Measurements from ENCODE around the gene ABLIM2.
A peak's percentile ranks its signal among the peaks of the same experiment; 100 is the strongest.
"Not testable (repeated sequence)": the region's sequence is repeated elsewhere in the genome, so short reads cannot be mapped to it uniquely, and the experiment has no call there.

The ABLIM2 gene

DNA sequence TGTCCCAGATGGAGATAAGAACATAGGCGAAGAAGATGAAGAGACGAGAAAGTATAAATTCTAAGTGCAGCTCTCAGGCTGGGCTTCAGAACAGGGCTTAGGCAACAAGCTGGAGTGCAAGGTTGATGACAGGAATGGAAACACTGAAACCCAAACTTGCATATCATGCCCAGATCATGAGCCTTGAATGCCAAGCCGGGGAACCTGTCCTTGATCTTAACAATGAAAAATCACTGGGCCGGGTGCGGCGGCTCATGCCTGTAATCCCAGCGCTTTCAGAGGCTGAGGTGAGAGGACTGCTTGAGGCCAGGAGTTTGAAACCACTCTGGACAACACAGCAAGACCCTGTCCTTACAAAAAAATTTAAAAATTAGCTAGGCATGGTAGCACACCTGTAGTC, 236.1 kb downstream of the ABLIM2 start:
- no peak overlapping the region for H3K9ac ChIP-seq (ENCODE audit: low read length)
- H4K8ac ChIP-seq (ENCODE audit: low read depth, low read length): no peak overlapping the region
- peaks cover 19% of the 10 kb centered on the region for H3K79me1 ChIP-seq (ENCODE audit: low read length)
- no peak overlapping the region for H2BK5ac ChIP-seq (ENCODE audit: low read length)
- H4K5ac ChIP-seq (ENCODE audit: low read length): no peak overlapping the region
- peaks cover 3% of the 10 kb centered on the region for H3K4me1 ChIP-seq (ENCODE audit: control insufficient read depth, low read depth, low read length)
- H3K27ac ChIP-seq (ENCODE audit: low read depth, low read length): no peak overlapping the region
- DNase-seq: no peak
- H3K4me3 ChIP-seq (ENCODE audit: low read length): no peak overlapping the region
- H3K56ac ChIP-seq (ENCODE audit: low read length): no peak overlapping the region
- H2BK120ac ChIP-seq (ENCODE audit: low read depth, low read length): no peak overlapping the region
- peaks cover 2% of the 10 kb centered on the region for H3K36me3 ChIP-seq (ENCODE audit: control insufficient read depth, insufficient read depth, low read length)
- peaks cover 59% of the 10 kb centered on the region for H3K79me2 ChIP-seq (ENCODE audit: control insufficient read depth, insufficient read depth, low read length)
- H3K4ac ChIP-seq (ENCODE audit: low read depth, low read length): no peak overlapping the region
- H3K4me2 ChIP-seq (ENCODE audit: low read length): no peak overlapping the region
- H2AK5ac ChIP-seq (ENCODE audit: low read length): no peak overlapping the region
- no peak overlapping the region for H3K23ac ChIP-seq (ENCODE audit: low read length)
- H3K27me3 ChIP-seq (ENCODE audit: insufficient read depth, low read length, poor library complexity): no peaks in the 10 kb centered on the region
- no peak overlapping the region for H3K18ac ChIP-seq (ENCODE audit: low read length)
- H2BK15ac ChIP-seq (replicated peaks; ENCODE audit: low read depth): no peak overlapping the region
- WGBS (ENCODE audit: extremely low coverage, insufficient coverage, low lambda C conversion rate): no CpG with 5 or more reads among the region's 7 CpGs

DNA sequence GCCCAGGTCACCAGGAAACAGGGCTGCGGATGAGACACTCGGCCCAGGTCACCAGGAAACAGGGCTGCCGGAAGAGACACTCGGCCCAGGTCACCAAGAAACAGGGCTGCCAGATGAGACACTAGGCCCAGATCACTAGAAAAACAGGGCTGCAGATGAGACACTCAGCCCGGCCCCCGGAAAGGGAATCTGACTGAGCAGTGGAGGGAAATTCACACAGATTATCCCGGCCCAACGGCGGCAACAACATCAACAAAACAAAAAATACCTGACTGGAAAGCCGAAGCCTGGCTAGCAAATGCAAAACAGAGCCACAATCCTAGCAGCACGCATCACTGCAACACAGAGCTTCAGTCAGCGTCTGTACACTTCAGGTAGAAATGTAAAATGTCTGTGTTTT, 239.6 kb downstream of the ABLIM2 start:
- no peaks in the 10 kb centered on the region for H3K27me3 ChIP-seq (ENCODE audit: insufficient read depth, low read length, poor library complexity)
- H2BK15ac ChIP-seq (replicated peaks; ENCODE audit: low read depth): no peak overlapping the region
- no peak overlapping the region for H3K56ac ChIP-seq (ENCODE audit: low read length)
- H3K79me1 ChIP-seq (ENCODE audit: low read length): peaks cover 28% of the 10 kb centered on the region
- H3K27ac ChIP-seq (ENCODE audit: low read depth, low read length): no peak overlapping the region
- peaks cover 56% of the 10 kb centered on the region for H3K79me2 ChIP-seq (ENCODE audit: control insufficient read depth, insufficient read depth, low read length)
- no peak overlapping the region for H4K8ac ChIP-seq (ENCODE audit: low read depth, low read length)
- no peak overlapping the region for H4K5ac ChIP-seq (ENCODE audit: low read length)
- peaks cover 11% of the 10 kb centered on the region for H3K4me1 ChIP-seq (ENCODE audit: control insufficient read depth, low read depth, low read length)
- H3K4ac ChIP-seq (ENCODE audit: low read depth, low read length): no peak overlapping the region
- H3K23ac ChIP-seq (ENCODE audit: low read length): no peak overlapping the region
- H2BK5ac ChIP-seq (ENCODE audit: low read length): no peak overlapping the region
- no peak overlapping the region for H3K9ac ChIP-seq (ENCODE audit: low read length)
- H3K4me3 ChIP-seq (ENCODE audit: low read length): no peak overlapping the region
- WGBS (ENCODE audit: extremely low coverage, insufficient coverage, low lambda C conversion rate): no CpG with 5 or more reads among the region's 12 CpGs
- no peak overlapping the region for H2BK120ac ChIP-seq (ENCODE audit: low read depth, low read length)
- H3K4me2 ChIP-seq (ENCODE audit: low read length): no peak overlapping the region
- H2AK5ac ChIP-seq (ENCODE audit: low read length): no peak overlapping the region
- no peak for DNase-seq
- peaks cover 2% of the 10 kb centered on the region for H3K36me3 ChIP-seq (ENCODE audit: control insufficient read depth, insufficient read depth, low read length)
- peak overlapping the region; percentile 12 for H3K18ac ChIP-seq (ENCODE audit: low read length)

DNA sequence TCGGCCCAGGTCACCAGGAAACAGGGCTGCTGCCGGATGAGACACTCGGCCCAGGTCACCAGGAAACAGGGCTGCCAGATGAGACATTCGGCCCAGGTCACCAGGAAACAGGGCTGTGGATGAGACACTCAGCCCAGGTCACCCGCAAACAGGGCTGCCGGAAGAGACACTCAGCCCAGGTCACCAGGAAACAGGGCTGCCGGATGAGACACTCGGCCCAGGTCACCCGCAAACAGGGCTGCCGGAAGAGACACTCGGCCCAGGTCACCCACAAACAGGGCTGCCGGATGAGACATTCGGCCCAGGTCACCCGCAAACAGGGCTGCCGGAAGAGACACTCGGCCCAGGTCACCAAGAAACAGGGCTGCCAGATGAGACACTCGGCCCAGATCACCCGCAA, 240.4 kb downstream of the ABLIM2 start:
- H3K18ac ChIP-seq (ENCODE audit: low read length); H2BK15ac ChIP-seq (replicated peaks; ENCODE audit: low read depth); H4K8ac ChIP-seq (ENCODE audit: low read depth, low read length); H2BK120ac ChIP-seq (ENCODE audit: low read depth, low read length); H3K4ac ChIP-seq (ENCODE audit: low read depth, low read length); H2AK5ac ChIP-seq (ENCODE audit: low read length); H3K56ac ChIP-seq (ENCODE audit: low read length); DNase-seq; H3K9ac ChIP-seq (ENCODE audit: low read length); H3K4me2 ChIP-seq (ENCODE audit: low read length); H3K27me3 ChIP-seq (ENCODE audit: insufficient read depth, low read length, poor library complexity); H3K4me3 ChIP-seq (ENCODE audit: low read length); H2BK5ac ChIP-seq (ENCODE audit: low read length); H3K23ac ChIP-seq (ENCODE audit: low read length); H3K27ac ChIP-seq (ENCODE audit: low read depth, low read length); H4K5ac ChIP-seq (ENCODE audit: low read length); H3K36me3 ChIP-seq (ENCODE audit: control insufficient read depth, insufficient read depth, low read length): not testable (repeated sequence)
- WGBS (ENCODE audit: extremely low coverage, insufficient coverage, low lambda C conversion rate): no CpG with 5 or more reads among the region's 18 CpGs
- H3K79me2 ChIP-seq (ENCODE audit: control insufficient read depth, insufficient read depth, low read length): peaks cover 52% of the 10 kb centered on the region
- peaks cover 28% of the 10 kb centered on the region for H3K79me1 ChIP-seq (ENCODE audit: low read length)
- peaks cover 11% of the 10 kb centered on the region for H3K4me1 ChIP-seq (ENCODE audit: control insufficient read depth, low read depth, low read length)

DNA sequence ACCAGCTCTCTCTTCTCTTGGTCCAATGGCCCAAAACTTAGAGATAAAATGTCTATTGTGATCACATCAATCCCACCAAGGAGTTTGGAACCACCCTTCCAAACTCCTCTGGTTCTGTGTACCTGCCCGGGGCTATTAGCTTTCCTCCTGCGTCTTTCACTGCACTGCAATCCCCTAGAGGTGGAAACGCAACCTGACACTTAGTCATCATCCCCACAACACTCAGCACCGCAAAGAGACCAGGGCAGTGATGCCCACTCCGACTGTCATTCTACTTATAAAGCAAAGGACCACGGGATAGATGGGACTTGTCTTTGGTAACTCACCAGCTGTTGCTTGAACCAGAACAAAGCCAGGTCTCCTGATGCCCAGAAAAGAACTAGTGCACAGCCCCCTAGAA, 240.9 kb downstream of the ABLIM2 start:
- Histone ChIP-seq H3K27ac (ENCODE audit: low read depth, low read length) (no peak overlapping the region), H3K4me1 (ENCODE audit: control insufficient read depth, low read depth, low read length) (peaks cover 11% of the 10 kb centered on the region), H3K56ac (ENCODE audit: low read length) (no peak overlapping the region), H3K4me2 (ENCODE audit: low read length) (no peak overlapping the region), H3K4ac (ENCODE audit: low read depth, low read length) (no peak overlapping the region), H4K8ac (ENCODE audit: low read depth, low read length) (no peak overlapping the region), H2BK5ac (ENCODE audit: low read length) (no peak overlapping the region), H2BK15ac (replicated peaks; ENCODE audit: low read depth) (no peak overlapping the region), H2AK5ac (ENCODE audit: low read length) (no peak overlapping the region), H3K18ac (ENCODE audit: low read length) (no peak overlapping the region), H3K79me1 (ENCODE audit: low read length) (peaks cover 28% of the 10 kb centered on the region), H3K23ac (ENCODE audit: low read length) (no peak overlapping the region), H3K36me3 (ENCODE audit: control insufficient read depth, insufficient read depth, low read length) (peaks cover 2% of the 10 kb centered on the region), H2BK120ac (ENCODE audit: low read depth, low read length) (no peak overlapping the region), H3K9ac (ENCODE audit: low read length) (no peak overlapping the region), H3K4me3 (ENCODE audit: low read length) (no peak overlapping the region), H4K5ac (ENCODE audit: low read length) (no peak overlapping the region), H3K27me3 (ENCODE audit: insufficient read depth, low read length, poor library complexity) (no peaks in the 10 kb centered on the region), H3K79me2 (ENCODE audit: control insufficient read depth, insufficient read depth, low read length) (peaks cover 54% of the 10 kb centered on the region)
- no CpG with 5 or more reads among the region's 6 CpGs for WGBS (ENCODE audit: extremely low coverage, insufficient coverage, low lambda C conversion rate)
- peak; percentile 67 for DNase-seq

DNA sequence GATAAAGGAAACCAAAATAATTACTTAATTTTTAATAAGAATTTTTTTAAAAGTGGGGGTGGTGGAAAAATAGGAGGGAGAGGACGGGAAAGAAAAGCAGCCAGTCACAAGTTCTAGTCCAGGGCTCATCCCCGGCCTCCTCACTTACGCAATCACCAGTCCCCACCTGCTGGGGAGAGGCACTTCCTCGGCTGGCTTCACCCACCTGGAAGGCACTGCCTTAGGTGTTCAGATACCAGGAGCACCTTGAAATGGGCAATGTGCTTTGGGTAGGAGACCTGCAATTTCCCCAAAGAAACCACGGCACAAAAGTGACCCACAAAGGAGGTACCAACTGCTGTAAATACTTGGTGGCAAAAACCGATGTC, 242.8 kb downstream of the ABLIM2 start:
- H3K79me1 ChIP-seq (ENCODE audit: low read length): peaks cover 28% of the 10 kb centered on the region
- DNase-seq: no peak
- H3K9ac ChIP-seq (ENCODE audit: low read length): no peak overlapping the region
- no peak overlapping the region for H3K56ac ChIP-seq (ENCODE audit: low read length)
- no peak overlapping the region for H3K23ac ChIP-seq (ENCODE audit: low read length)
- H3K18ac ChIP-seq (ENCODE audit: low read length): no peak overlapping the region
- no peak overlapping the region for H2BK15ac ChIP-seq (replicated peaks; ENCODE audit: low read depth)
- peaks cover 18% of the 10 kb centered on the region for H3K4me1 ChIP-seq (ENCODE audit: control insufficient read depth, low read depth, low read length)
- no peak overlapping the region for H4K8ac ChIP-seq (ENCODE audit: low read depth, low read length)
- H3K27ac ChIP-seq (ENCODE audit: low read depth, low read length): no peak overlapping the region
- WGBS (ENCODE audit: extremely low coverage, insufficient coverage, low lambda C conversion rate): no CpG with 5 or more reads among the region's 6 CpGs
- no peak overlapping the region for H2AK5ac ChIP-seq (ENCODE audit: low read length)
- no peak overlapping the region for H3K4me2 ChIP-seq (ENCODE audit: low read length)
- H3K4ac ChIP-seq (ENCODE audit: low read depth, low read length): no peak overlapping the region
- no peaks in the 10 kb centered on the region for H3K27me3 ChIP-seq (ENCODE audit: insufficient read depth, low read length, poor library complexity)
- H3K36me3 ChIP-seq (ENCODE audit: control insufficient read depth, insufficient read depth, low read length): peaks cover 2% of the 10 kb centered on the region
- H2BK5ac ChIP-seq (ENCODE audit: low read length): no peak overlapping the region
- H4K5ac ChIP-seq (ENCODE audit: low read length): no peak overlapping the region
- no peak overlapping the region for H2BK120ac ChIP-seq (ENCODE audit: low read depth, low read length)
- peaks cover 56% of the 10 kb centered on the region for H3K79me2 ChIP-seq (ENCODE audit: control insufficient read depth, insufficient read depth, low read length)
- H3K4me3 ChIP-seq (ENCODE audit: low read length): no peak overlapping the region

All from mesendoderm (in vitro differentiated cells).